Stimulated activated CD4-positive, alpha-beta T cell treated with anti-CD3 and anti-CD28 coated beads, Interleukin-4, amount 100 ng/mL, for 24 hours (primary cell): Measurements from ENCODE around the gene ENO2.

Experiments
- DNase-seq: peaks from one replicate; pipeline ENCODE4 v3.0.0-alpha.2; 2020

ENO2 gene

DNA sequence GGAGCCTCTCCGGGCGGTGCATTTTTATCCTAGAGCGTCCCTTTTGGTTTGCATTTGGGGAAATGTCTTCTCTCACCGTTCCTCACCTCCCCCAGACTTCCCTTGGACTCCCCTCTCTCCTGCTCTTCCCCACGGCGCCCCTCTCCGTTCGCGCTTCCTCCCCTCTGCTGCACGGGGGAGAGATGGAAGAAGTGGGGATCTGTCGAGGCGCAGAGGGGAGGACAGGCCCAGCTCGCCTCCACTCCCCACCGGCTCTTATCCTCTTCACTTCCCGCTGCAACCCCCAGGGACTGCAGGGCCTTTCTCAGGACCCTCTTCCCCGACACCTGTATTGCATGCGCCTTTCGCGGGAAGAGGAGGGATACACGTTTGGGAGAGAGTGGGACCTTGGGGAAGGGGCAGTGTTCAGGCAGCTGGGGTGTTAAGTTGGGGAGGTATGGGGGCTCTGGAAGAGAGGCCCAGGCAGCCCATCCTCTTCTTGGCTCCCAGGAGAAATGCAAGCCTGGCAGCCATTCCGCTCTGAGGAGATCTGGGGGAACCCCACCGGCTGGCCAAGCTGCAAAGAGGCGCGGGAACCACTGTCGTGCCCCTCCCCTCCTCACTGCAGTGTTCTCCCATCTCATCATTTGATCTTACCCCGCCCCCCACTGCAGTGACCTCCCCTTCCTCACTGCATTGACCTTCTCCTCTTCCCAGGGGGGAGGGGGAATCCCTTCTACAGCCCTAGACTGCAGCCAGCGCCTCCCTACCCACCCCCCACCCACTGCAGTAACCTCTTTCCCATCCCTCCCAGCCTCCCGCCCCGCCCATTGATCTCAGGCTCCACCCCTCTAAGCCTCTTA is 788 bp downstream of the ENO2 start:
- DNase-seq = no peak

DNA sequence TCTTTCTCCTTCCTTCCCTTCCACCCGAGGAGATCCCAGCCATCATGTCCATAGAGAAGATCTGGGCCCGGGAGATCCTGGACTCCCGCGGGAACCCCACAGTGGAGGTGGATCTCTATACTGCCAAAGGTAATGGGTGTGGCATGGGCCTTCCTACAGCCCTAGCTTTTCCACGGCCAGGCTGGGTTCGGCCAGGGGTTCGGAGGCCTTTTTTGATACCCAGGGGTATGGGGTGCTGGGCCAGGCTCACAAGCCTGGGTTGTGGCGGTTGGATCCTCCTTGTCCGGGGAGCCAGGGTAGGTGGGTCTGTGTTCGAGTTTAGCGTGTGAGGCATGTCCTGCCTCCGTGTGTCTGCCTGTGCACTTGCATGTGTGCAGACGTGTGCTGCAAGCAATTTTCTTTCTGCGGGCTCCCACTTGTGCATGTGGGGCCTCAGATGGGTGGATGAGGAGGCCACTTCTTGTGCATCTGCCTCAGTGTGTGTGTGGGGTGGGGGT is 1.5 kb downstream of the ENO2 start:
- no peak for DNase-seq

DNA sequence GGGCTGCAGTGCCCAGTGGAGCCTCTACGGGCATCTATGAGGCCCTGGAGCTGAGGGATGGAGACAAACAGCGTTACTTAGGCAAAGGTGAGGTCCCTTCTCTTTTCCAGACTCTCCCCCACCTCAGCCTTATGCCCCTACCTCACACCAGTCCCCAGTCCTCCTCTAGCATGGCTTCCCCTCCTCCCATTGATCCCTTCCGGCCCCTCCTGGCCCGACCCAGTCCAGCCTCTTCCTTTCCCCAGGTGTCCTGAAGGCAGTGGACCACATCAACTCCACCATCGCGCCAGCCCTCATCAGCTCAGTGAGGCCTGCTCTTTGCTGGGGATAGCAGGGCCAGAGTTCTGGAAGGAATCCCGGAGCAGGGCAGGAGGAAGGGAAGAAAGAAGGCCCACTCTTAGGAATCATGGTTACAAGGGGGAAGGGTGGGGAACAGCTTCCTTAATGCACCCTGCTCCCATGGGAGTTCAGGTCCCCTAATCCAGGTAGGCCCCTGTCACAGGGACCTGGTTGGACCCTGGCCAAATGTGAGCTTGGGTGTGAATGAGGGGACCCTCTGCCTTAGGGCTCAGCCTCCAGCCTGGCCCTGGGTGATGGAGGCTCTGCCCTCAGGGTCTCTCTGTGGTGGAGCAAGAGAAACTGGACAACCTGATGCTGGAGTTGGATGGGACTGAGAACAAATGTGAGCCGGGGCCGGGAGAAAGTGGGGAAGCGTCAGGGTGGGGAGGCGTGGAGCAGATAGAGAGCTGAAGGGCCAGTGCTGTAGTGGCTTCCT is 2.2 kb downstream of the ENO2 start:
- no peak for DNase-seq

DNA sequence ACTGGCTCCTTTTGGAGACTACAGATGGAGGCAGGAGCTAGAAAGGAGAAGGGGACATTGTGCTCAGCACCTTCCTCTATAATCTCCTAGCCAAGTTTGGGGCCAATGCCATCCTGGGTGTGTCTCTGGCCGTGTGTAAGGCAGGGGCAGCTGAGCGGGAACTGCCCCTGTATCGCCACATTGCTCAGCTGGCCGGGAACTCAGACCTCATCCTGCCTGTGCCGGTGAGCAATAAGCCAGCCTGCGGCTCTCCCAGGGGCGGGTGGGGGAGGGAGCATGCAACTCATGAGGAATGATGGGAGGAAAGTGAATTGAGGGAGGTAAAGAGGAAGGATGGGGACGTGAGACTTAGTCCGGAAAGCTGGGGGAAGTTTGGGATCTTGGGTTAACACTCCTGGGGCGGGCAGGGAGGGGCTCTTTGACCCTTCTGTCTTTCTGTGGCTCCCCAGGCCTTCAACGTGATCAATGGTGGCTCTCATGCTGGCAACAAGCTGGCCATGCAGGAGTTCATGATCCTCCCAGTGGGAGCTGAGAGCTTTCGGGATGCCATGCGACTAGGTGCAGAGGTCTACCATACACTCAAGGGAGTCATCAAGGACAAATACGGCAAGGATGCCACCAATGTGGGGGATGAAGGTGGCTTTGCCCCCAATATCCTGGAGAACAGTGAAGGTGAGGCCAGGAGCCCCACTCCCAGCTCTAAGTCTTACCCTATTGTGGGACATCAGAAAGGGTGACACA is 3.3 kb downstream of the ENO2 start:
- DNase-seq = no peak

DNA sequence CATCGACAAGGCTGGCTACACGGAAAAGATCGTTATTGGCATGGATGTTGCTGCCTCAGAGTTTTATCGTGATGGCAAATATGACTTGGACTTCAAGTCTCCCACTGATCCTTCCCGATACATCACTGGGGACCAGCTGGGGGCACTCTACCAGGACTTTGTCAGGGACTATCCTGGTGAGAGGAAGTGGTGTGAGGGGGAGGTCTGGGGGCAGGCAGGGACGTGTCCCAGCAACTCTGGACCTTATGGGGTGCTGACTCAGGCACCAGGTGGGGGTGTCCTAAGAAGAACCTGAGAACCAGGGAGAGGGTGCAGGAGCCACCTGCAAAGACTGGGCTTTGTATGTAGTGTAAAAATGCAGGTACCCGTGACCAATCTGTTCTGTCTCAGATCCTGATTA is 5.2 kb downstream of the ENO2 start:
- no peak for DNase-seq

DNA sequence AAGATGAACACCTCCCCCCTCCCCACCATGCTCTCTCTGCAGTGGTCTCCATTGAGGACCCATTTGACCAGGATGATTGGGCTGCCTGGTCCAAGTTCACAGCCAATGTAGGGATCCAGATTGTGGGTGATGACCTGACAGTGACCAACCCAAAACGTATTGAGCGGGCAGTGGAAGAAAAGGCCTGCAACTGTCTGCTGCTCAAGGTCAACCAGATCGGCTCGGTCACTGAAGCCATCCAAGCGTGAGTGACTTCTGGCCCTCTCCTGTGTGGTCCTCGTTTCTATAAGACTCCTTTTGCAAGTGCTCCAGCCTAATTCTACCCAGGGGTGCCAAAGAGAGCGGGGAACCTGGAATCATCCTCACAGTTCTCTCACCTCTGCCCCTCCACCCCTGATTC is 7.2 kb downstream of the ENO2 start:
- no peak for DNase-seq

DNA sequence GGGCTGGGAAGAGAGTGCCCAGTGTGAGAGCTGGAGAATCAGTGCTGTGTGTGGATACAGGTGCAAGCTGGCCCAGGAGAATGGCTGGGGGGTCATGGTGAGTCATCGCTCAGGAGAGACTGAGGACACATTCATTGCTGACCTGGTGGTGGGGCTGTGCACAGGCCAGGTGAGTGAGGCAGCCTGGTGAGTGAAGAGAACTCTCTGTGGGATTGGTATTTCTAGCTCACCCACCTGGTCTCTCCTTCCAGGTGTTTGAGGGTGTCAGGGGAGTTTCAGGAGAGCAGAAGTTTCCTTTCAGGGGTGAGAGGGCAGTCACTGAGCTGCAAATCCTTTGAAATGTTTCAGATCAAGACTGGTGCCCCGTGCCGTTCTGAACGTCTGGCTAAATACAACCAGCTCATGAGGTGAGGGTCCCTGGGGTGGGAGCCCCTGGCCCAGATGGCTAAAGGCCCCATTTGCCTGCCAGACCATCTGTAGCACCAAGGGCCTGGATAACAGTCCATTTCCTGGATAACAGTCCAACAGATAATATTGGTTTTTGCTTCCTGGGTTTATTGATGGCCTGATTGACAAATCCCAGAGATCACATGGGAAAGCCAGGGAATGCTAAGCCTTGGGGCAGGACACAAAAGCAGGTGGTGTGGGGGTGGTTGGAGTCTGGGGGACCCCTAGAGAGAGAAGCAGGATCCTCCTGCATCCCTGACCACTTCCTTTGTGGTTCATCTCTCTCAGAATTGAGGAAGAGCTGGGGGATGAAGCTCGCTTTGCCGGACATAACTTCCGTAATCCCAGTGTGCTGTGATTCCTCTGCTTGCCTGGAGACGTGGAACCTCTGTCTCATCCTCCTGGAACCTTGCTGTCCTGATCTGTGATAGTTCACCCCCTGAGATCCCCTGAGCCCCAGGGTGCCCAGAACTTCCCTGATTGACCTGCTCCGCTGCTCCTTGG is 7.9 kb downstream of the ENO2 start:
- no peak for DNase-seq

DNA sequence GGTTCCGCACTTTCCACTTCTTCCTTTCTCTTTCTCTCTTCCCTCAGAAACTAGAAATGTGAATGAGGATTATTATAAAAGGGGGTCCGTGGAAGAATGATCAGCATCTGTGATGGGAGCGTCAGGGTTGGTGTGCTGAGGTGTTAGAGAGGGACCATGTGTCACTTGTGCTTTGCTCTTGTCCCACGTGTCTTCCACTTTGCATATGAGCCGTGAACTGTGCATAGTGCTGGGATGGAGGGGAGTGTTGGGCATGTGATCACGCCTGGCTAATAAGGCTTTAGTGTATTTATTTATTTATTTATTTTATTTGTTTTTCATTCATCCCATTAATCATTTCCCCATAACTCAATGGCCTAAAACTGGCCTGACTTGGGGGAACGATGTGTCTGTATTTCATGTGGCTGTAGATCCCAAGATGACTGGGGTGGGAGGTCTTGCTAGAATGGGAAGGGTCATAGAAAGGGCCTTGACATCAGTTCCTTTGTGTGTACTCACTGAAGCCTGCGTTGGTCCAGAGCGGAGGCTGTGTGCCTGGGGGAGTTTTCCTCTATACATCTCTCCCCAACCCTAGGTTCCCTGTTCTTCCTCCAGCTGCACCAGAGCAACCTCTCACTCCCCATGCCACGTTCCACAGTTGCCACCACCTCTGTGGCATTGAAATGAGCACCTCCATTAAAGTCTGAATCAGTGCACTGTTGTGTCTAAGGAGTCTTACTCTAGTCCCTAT is 8.8 kb downstream of the ENO2 start:
- no peak for DNase-seq

DNA sequence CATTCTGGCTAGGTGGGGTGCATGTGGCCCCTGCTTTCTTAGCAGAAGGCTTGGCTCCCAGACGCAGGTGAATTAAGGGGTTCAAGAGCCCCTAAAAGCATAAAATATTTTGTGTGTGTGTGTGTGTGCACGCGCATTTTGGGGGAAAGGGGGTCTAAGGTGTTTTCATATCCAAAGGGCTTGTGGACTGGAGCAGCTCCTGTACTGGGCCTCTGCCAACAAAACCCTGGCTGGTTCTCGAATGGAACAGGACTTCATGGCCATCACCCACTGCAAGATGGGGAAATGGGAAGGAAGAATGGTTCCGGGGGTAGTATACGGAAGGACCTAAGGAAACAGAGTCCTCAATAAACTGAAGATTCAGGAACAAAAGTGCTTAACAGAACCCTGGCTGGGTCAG is 9.5 kb downstream of the ENO2 start:
- DNase-seq = no peak

DNA sequence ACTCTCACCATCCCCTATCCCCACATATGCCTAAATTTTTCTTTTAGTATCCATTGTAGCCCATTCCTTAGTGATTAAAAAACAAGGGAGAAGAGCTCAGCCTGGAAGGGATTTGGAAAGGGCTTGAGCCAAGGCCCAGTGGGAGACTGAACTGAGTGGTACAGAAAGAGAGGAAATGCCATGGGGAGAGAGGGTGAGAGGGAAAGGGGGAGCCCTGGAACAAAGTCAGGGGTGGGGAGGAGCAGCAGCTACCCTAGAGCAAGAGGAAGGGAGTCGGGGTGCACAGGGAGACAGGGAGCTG is 10.8 kb downstream of the ENO2 start:
- no peak for DNase-seq

DNA sequence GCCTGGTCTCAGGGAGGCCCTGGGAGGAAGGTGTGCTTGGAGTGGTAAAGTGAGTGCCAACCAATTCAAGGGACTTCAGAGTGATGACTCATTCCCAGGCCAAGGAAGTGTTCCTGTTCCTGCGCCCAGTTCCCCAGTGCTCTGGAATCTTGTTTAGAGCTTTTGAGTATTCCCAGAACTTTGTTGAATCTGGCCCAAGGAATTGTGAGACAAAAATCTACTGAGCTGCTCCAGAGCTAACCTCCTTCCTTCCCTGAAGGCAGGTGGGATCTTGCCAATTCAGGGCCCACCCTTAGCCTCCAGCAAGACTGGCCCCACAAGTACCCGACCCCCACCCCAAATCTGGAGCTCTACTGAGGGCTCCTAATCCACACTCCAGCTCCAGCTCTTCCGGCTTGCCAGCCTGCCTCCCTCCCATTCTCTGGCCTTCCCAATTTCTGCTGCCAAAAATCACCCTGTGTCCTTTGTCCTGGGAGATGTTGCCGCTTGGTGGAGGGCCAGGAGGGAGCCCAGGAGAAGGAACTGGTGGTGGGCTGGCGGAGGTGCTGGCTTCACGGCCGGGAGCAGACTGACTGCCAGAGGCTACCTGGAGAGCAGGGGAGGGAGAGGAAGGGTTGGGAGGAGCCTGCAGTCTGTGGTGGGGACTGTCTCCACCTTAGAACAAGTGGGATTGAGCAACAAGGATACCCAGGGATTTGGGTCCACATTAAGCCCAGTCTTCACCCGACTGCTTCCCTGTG is 11.3 kb downstream of the ENO2 start:
- DNase-seq = no peak

DNA sequence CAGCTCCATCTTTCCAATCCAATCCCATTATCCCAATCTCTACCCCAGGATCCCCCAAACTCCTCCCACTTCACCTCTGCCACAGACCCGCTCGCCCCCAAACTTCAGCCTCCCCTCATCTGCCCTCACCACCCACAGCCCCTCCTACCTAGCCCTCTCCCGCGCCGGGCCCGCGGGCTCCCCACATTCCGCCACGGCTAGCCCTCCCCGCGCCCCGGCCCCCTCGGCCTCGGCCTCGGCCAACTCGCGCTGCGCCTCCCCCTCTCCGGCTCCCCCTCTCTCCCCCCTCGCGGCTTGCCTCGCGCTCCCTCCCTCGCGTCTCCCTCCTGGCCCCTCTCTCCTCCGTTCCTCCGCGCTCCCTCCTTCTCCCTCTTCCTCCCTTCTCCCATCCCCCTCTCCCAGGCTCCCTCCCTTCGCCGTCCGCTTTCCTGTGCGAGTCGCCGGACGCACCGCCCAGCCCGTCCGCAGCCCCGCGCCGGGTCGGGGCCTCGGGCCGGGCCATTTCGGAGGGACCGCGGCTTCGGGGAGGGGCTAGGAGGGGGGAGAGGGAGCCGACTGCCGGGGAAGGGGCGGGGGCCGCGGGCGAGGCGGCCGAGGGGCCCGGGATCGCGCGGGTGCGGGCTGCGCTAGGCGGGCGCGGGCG is 13.1 kb downstream of the ENO2 start, which contains the start of gene ATN1:
TSS of gene ATN1 (plus strand) at position 581 of the 643 bp plus-strand sequence. CDS start 6,043 bp downstream, outside the sequence.
- DNase-seq = peak; percentile 53

DNA sequence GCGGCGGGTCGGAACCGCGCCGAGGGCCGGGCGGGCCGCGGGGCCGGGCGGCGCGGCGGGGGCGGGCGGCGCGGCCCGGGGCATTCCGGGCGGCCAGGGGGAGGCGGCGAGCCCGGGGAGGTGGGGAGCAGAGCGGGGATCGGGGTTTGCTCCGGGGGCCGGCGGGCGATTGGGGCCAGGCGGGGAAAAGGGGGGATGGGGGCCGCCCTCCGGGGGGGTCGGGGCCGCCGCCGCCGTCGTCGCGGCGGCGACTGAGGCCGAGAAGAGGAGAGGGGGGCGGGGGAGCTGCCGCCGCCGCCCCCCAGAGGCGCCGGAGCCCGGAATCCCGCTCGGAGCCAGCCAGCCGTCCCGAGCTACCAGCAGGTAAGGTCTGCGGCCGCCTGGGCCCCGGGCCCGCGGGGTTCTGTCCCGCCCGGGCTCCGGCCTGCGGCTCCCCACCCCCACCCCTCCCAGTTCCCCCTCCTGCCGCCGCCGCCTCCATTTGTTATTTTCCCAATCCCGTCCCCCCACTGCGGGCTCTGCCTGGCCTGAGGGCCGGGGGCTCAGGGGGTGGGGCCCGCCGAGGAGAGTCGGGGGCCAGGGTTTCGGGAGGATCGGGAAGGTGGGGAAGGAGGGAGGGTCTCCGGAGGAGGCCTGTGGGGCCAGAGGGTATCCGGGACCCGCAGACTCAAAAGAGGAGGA is 13.8 kb downstream of the ENO2 start:
- DNase-seq = no peak

DNA sequence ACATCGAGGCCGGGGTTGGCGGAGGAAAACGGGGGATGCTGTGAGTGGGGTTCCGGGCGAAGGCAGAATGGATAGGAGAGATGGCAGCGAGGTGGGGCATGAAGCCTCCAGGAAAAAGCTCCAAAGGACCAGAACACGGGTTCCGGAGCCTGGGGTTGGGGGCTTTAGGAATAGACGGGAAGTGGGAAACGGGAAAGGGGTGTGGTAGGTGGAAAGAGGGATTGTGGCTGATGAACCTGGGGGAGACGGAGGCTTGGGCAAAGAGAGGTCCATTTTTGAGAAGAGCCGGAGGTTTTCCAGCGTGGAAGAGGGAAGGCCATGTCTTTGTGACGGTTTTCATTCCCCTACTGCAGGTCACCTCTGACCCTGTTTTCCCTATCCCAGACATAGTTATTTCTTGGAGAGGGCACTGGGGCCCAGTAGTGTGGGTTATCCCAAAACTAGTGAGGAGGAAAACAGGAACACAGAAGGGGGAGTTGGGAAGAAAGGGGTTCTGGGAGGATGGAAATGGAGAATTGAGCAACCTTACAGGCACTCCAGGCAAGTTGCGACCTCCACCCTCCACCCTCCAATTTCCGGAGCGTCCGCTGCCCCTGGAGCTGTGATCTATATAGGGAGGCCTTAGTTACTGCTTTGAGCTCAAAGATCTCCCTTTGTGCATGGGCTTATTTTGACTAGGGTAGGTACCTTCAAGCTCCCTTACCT is 14.5 kb downstream of the ENO2 start:
- DNase-seq = no peak

DNA sequence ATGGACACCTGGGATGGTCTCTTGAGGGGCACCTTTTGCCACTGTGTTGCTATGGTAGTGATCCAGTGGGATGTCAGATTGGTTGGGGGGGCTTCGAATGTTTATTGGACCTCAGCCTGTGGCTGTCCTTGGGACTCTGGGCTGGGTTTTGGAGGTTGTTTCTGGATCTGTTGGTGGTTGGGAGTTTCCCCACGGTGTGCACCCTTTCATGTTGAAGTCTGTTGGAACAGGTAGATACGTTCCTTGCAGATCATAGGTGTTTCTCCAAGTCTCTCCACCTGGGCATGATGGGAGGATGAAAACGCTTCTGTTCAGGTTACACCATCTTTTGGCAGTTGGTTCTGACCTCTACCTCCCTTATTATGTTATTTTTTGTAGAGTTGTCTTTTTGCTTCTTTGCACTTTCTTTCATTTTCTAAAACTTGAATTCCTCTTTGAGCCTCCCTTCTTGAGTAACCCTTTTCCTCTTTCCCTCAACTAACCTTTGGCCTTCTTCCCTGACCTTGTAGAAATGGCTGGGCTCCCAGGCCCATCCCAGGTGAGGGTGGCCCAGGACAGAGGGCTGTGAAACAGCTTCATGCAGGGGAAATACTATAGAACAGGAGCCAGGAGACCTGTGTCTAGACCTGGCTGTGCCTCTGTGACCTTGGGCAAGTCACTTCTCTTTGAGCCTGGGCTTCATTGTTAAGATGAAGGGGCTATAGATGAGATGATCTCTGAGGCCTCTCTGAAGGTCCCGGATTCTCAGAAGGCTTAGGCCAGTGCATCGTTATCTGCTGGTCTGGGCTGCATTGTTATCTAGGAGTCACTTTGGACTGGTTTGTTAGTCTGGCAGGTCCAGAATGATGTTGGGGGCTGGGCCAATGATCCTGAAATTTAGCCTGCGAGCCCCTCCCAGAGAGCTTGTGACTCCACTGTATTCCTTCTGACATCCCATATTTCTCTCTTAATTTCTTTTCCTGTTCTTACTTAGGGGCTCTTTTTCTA is 15.4 kb downstream of the ENO2 start:
- no peak for DNase-seq

DNA sequence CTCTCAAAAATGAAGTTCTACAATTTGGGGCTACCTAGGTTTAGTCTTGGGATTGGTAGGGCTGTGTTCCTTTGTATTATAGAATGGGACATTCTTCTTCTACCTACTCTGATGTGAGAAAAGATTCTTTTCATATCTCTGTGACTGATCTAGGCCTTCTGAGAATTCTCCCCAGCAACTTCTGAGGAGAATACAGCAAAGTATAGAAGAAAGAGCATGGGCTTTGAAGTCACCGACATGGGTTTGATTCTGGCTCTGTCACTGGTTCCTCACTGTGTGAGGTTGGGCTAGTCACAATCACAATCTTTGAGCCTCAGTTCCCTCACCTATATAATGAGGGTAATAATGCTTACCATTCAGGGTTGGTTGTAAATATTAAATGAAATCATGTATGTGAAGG is 18.4 kb downstream of the ENO2 start:
- DNase-seq = no peak

DNA sequence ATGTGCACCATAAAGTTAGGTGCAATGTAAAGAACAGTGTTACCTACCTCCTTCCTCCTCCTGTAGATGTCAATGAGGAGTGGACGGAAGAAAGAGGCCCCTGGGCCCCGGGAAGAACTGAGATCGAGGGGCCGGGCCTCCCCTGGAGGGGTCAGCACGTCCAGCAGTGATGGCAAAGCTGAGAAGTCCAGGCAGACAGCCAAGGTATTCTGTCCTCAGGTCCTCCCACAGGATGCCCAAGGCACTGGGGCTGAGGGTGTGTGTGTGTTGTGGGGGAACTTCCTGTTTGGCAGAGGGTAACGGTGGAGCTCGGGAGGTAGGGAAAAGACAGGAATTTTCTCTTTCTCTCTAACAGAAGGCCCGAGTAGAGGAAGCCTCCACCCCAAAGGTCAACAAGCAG is 19.7 kb downstream of the ENO2 start:
- no peak for DNase-seq
